ENCODE results near the gene CENPL. TPM values are rescaled to one million over a fixed set of nuclear protein-coding genes. Genes with fewer than 3 reads are reported as not detected.

The CENPL gene, protein sequence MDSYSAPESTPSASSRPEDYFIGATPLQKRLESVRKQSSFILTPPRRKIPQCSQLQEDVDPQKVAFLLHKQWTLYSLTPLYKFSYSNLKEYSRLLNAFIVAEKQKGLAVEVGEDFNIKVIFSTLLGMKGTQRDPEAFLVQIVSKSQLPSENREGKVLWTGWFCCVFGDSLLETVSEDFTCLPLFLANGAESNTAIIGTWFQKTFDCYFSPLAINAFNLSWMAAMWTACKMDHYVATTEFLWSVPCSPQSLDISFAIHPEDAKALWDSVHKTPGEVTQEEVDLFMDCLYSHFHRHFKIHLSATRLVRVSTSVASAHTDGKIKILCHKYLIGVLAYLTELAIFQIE
- 9.6 and 28.0 TPM in 2 replicates for total RNA-seq

DNA sequence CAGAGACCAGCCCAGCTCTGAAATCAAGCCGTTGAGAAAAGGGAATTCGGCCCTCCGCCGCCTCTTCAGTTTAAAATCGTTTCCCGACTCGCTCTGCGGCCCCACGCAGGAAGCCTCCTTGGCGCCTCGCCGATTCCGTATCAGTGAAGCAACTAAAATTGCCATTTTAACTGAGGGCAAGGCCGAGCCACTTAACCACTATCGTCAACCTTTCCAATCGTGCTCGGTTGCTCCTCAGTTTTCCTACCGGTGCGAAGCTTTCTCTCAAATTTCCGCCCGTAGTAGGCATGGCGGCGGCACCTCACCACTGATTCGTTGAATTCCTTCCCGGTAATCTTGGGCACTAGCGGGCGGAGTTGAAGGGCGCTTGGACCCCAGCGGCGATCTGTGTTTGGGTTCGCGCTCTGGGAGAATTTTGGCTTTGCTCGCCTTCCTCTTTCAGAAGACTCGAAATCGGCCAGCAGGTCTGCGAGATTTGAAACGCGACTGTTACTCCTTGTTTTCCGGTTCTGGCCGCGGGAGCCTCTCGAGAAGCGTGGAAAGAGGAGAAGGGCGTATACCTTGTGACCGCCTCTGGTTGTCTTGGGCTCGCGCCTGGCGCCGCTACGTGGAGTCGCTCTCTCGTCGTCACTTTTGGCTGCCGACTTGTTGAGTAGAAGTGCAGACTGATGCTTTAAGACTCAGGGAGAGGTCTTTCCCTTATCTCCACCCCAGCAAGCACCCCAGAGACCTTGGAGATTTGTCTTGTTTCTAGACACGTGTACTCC, at the start of gene CENPL, which contains the start of gene DARS2:
TSS of gene CENPL (minus strand) at position 569 of the 767 bp plus-strand sequence. CDS start 13,584 bp downstream, outside the sequence.
TSS of gene DARS2 (plus strand) at position 359 of the 767 bp plus-strand sequence. CDS start 557 bp downstream, outside the sequence.

DNA sequence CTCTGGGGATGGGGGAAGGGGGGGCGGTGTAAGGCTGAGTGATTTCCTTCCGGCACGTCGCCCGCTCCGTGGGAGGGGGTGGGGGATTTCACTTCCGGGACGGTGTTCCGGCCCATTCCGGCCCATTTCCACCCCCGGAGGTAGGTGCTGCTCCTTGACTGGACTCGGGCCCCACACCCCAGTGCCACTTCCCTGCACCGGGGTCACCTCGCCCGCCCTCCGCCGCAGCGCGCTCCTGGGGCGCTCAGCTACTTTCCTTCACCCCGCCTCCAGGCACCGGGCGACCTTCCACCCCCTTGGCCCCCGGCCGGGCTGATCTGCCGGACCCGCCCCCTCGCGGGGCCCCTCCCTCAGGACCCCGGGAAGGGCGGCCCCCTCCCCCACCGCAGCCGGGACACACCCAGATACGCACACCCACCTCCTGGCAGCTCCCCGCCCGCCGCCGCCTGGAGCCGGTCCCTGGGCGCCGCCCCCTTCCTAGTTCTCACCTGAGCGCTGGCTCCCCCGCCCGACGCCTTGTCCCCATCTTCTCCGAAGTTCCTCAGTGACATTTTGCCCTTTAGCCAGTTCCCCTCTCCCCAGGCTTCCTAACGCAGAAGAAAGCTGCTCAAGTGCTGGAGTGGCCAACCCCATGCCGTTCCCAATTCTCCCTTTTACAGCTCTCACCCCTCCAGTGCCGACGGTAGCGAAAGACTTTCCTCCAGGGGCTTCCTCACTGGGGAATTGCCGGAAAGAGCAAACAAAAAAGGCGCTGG, 43.8 kb upstream of the CENPL start, which contains the start of gene ZBTB37:
TSS of gene ZBTB37 (plus strand) at position 115 of the 755 bp plus-strand sequence. CDS start 1,846 bp downstream, outside the sequence.

GRCh38 chr1:173867753-173868265, 43.1 kb upstream of the CENPL start, which contains the start of gene GAS5:
TSS of gene GAS5 (minus strand) at chr1:173867989.

Other genes starting within 250 kb of the CENPL start
- 0.28 TPM in 1 of 2 replicates, not detected in the other for gene SLC9C2, start 221.8 kb downstream of the CENPL start, total RNA-seq
- gene TEX50, start 189.5 kb downstream of the CENPL start, total RNA-seq = not detected in 2 replicates
- 0.28 and 0.38 TPM in 2 replicates for gene ANKRD45, start 155.0 kb downstream of the CENPL start, total RNA-seq
- gene KLHL20, start 109.9 kb downstream of the CENPL start, total RNA-seq = 38.3 and 49.9 TPM in 2 replicates
- 11.6 and 29.3 TPM in 2 replicates for gene DARS2, start 210 bp downstream of the CENPL start, total RNA-seq
- gene GAS5, start 43.1 kb upstream of the CENPL start, total RNA-seq = 418 and 636 TPM in 2 replicates
- 6.1 and 9.9 TPM in 2 replicates for gene ZBTB37, start 43.5 kb upstream of the CENPL start, total RNA-seq
- not detected in 2 replicates for gene SERPINC1, start 92.4 kb upstream of the CENPL start, total RNA-seq
- gene RC3H1, start 197.5 kb upstream of the CENPL start, total RNA-seq = 13.5 and 14.2 TPM in 2 replicates

Data from regular cardiac myocyte (primary cell).